Immature natural killer cell (primary cell): ENCODE results near the gene XYLT2. TPM values are rescaled to one million over a fixed set of nuclear protein-coding genes. Genes with fewer than 3 reads are reported as not detected.
"Not testable (repeated sequence)": the region's sequence is repeated elsewhere in the genome, so short reads cannot be mapped to it uniquely, and the experiment has no call there.

ENCODE experiments used
- DNase-seq, 3 donors: peaks; one replicate each; pipeline ENCODE4 v3.0.0; 2022; ENCODE audit warnings: mixed read lengths in 1 of 3
- H3K27ac Mint-ChIP-seq, 6 donors: one replicate each; pipeline ENCODE4 v1.8.0; 2020; ENCODE audit warnings: mixed read lengths in 6 of 6, mild to moderate bottlenecking in 5 of 6, inconsistent platforms in 4 of 6, moderate library complexity in 3 of 6
- H3K27me3 Mint-ChIP-seq, 3 donors: one replicate each; pipeline ENCODE4 v1.8.0; 2020 to 2021; ENCODE audit warnings: low read depth in 3 of 3, mild to moderate bottlenecking in 3 of 3, mixed read lengths in 3 of 3, moderate library complexity in 3 of 3, inconsistent platforms in 1 of 3
- H3K36me3 Mint-ChIP-seq, 3 donors: one replicate each; pipeline ENCODE4 v1.8.0; 2020; ENCODE audit warnings: mixed read lengths in 3 of 3, inconsistent platforms in 2 of 3, mild to moderate bottlenecking in 2 of 3
- H3K4me1 Mint-ChIP-seq, 2 donors: one replicate each; pipeline ENCODE4 v1.8.0; 2020; ENCODE audit warnings: inconsistent platforms in 2 of 2, mild to moderate bottlenecking in 2 of 2, mixed read lengths in 2 of 2, moderate library complexity in 1 of 2
- H3K4me3 Mint-ChIP-seq, 5 donors: one replicate each; pipeline ENCODE4 v1.8.0; 2020; ENCODE audit warnings: mild to moderate bottlenecking in 5 of 5, mixed read lengths in 5 of 5, inconsistent platforms in 3 of 5, moderate library complexity in 3 of 5
- H3K9me3 Mint-ChIP-seq, 6 donors: one replicate each; pipeline ENCODE4 v1.8.0; 2020; ENCODE audit warnings: mild to moderate bottlenecking in 6 of 6, mixed read lengths in 6 of 6, inconsistent platforms in 4 of 6, moderate library complexity in 3 of 6
- polyA plus RNA-seq, 3 donors: library from polyadenylated mRNA; unstranded; fragments of 300-500 nt; fragmentation: Illumina TruSeq; gene quantifications; one replicate each; pipeline ENCODE4 v1.2.3, GENCODE V29; 2021

Gene XYLT2
- polyA plus RNA-seq, 3 donors from 2014 or later: 6.8 to 17.4 (median 7.1) TPM

- Mint-ChIP-seq H3K27me3 (peaks cover 0 to 4% (median 3%) of the 10 kb centered on the region in 3 donors), H3K4me3 (no peak overlapping the region), H3K4me1 (peaks cover 1 to 14% of the 10 kb centered on the region in 2 donors), H3K36me3 (peaks cover 19 to 58% (median 50%) of the 10 kb centered on the region in 3 donors), H3K9me3 (no peaks in the 10 kb centered on the region), H3K27ac (peak overlapping the region in 1 of 6 donors; percentile 30)
- DNase-seq: no peak
Observed at GRCh38 chr17:50386510-50386909, 40.6 kb downstream of the XYLT2 start.

GRCh38 chr17:50388728-50389127, 42.8 kb downstream of the XYLT2 start:
- DNase-seq: no peak
- Mint-ChIP-seq H3K27me3 (peaks cover 0 to 4% (median 3%) of the 10 kb centered on the region in 3 donors), H3K36me3 (peaks cover 22 to 61% (median 60%) of the 10 kb centered on the region in 3 donors), H3K9me3 (no peaks in the 10 kb centered on the region), H3K4me3 (no peak overlapping the region), H3K27ac (no peak overlapping the region), H3K4me1 (peaks cover 1 to 22% of the 10 kb centered on the region in 2 donors)

DNA sequence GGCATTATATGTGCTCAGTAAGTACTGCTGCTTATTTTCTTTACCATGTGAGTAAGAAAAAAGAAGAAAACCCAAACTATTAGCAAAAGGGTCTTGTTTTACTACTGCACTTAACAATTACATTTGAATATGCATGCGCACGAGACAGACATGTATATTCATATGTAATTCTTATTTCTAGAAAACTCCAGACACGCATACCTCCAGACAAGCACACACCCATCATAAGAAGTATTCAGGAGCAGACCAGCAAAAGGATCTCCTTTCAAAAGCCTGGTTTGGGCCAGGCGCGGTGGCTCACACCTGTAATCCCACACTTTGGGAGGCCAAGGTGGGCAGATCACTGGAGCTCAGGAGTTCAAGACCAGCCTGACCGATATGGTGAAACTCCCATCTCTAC, 43.6 kb downstream of the XYLT2 start:
- H3K27me3 Mint-ChIP-seq: peaks cover 0 to 4% (median 0%) of the 10 kb centered on the region in 3 donors
- H3K4me3 Mint-ChIP-seq: no peak overlapping the region
- DNase-seq: no peak
- H3K9me3 Mint-ChIP-seq: no peaks in the 10 kb centered on the region
- H3K36me3 Mint-ChIP-seq: peaks cover 18 to 64% (median 63%) of the 10 kb centered on the region in 3 donors
- peaks cover 6 to 30% of the 10 kb centered on the region in 2 donors for H3K4me1 Mint-ChIP-seq
- H3K27ac Mint-ChIP-seq: no peak overlapping the region

DNA sequence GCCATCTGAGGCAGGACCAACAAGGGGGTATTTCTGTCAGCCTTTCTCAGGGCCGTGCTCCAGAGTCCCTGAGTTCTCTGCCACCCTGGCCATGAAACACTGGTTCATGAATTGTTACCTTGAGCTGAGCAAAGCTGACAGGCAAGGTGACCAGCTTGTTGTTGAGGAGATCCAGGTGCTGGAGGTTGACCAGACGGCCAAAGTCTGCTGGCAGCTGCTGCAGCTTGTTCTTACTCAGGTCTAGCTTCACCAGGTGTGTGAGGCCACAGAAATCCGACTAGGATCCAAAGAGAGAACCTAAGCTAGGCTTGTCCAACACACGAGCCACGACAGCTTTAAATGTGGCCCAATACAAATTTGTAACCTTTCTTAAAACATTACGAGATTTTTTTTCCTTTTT, 46.7 kb downstream of the XYLT2 start:
- no peak overlapping the region for H3K4me3 Mint-ChIP-seq
- H3K27me3 Mint-ChIP-seq: peaks cover 0 to 7% (median 6%) of the 10 kb centered on the region in 3 donors
- H3K4me1 Mint-ChIP-seq: peaks cover 31 to 41% of the 10 kb centered on the region in 2 donors
- no peaks in the 10 kb centered on the region for H3K9me3 Mint-ChIP-seq
- no peak for DNase-seq
- H3K36me3 Mint-ChIP-seq: peaks cover 7 to 44% (median 42%) of the 10 kb centered on the region in 3 donors
- no peak overlapping the region for H3K27ac Mint-ChIP-seq

GRCh38 chr17:50393700-50394099, 47.8 kb downstream of the XYLT2 start:
- H3K9me3 Mint-ChIP-seq: no peaks in the 10 kb centered on the region
- H3K4me1 Mint-ChIP-seq: peaks cover 33 to 45% of the 10 kb centered on the region in 2 donors
- H3K27ac Mint-ChIP-seq: peak overlapping the region in 1 of 6 donors; percentile 58
- no peak for DNase-seq
- H3K27me3 Mint-ChIP-seq: peaks cover 0 to 8% (median 8%) of the 10 kb centered on the region in 3 donors
- peaks cover 7 to 36% (median 36%) of the 10 kb centered on the region in 3 donors for H3K36me3 Mint-ChIP-seq
- H3K4me3 Mint-ChIP-seq: no peak overlapping the region

DNA sequence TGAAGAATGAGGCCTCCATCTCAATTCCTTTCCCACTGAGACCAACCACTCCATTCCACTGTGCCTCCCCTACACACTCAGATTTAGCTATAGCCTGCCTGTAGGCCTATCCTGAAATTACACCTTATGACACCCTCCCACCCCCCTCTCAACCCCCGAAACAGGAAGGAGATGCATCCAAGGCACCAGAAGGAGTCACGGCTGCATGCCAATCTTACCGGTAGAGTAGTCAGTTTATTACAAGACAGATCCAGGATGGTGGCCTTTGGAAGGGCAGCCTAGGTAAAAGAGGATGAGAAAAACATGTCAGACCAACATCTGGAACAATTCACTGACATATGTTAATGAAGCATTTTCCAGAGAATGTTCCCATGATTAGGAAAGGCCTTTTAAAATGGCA, 48.8 kb downstream of the XYLT2 start:
- H3K36me3 Mint-ChIP-seq: peaks cover 7 to 29% (median 29%) of the 10 kb centered on the region in 3 donors
- DNase-seq: no peak
- H3K27ac Mint-ChIP-seq: peak overlapping the region in 2 of 6 donors; percentile 58 to 74
- H3K4me3 Mint-ChIP-seq: peak overlapping the region; percentile 33 to 85 (median 57)
- H3K9me3 Mint-ChIP-seq: peaks cover 0 to 3% (median 0%) of the 10 kb centered on the region in 6 donors
- peaks cover 33 to 45% of the 10 kb centered on the region in 2 donors for H3K4me1 Mint-ChIP-seq
- H3K27me3 Mint-ChIP-seq: peaks cover 0 to 8% (median 8%) of the 10 kb centered on the region in 3 donors

DNA sequence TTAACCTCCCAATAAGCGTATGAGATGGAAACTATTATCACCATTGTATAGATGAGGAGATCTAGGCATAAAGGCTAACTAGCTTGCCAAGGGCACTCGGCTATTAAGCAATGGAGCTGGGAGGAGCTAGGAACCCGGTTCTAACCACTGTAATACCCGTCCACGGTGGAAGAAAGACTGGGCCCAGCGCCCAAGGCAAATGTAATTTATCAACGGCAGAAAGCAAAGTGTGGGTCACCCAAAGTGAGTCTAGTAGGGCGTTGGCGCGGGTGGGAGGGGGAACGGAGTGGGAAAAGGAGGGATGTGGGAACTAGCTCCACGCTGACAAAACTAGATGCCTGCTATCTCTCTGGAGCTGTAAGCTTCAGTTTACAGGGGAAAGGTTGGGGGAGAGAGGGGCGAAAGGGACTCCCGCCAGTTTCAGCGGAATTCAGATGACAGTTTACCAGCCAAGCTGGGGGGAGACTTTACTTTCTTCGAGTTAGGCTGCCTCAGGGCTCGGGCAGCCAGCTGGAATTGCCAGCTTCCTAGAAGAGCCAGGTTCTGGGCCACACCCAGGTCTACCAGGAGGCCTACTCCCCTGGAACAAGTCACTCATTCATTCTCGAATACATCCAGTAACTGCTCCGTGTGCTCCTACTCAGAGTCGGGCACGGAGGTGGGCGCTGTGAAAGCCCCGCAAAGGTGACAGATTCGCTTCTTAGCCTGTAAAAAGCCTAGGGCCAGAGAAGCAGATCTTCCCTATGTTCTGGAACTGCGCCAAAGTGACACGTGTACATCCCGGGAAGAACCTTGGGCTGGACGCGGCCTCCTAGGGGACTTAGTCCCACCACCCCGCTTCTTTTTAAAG, 50.6 kb downstream of the XYLT2 start:
- peaks cover 33 to 45% of the 10 kb centered on the region in 2 donors for H3K4me1 Mint-ChIP-seq
- H3K27me3 Mint-ChIP-seq: peaks cover 0 to 8% (median 8%) of the 10 kb centered on the region in 3 donors
- peaks cover 0 to 3% (median 0%) of the 10 kb centered on the region in 6 donors for H3K9me3 Mint-ChIP-seq
- peak overlapping the region; percentile 82 to 94 (median 84) for H3K27ac Mint-ChIP-seq
- peaks cover 7 to 20% (median 16%) of the 10 kb centered on the region in 3 donors for H3K36me3 Mint-ChIP-seq
- DNase-seq: peak in 2 of 3 donors; percentile 18 to 26
- H3K4me3 Mint-ChIP-seq: peak overlapping the region; percentile 85 to 93 (median 89)

GRCh38 chr17:50397111-50397918, 51.4 kb downstream of the XYLT2 start, which contains the start of gene LRRC59:
Gene LRRC59, minus strand, starts transcription at chr17:50397523. Its CDS starts 206 bp downstream, at chr17:50397317.
- Mint-ChIP-seq H3K4me3 (peak within 1 kb of the TSS; percentile 85 to 93 (median 89)), H3K27me3 (peaks cover 0 to 8% (median 7%) of the 10 kb centered on the region in 3 donors), H3K9me3 (peaks cover 0 to 3% (median 0%) of the 10 kb centered on the region in 6 donors), H3K4me1 (peaks cover 33 to 45% of the 10 kb centered on the region in 2 donors), H3K27ac (peak within 1 kb of the TSS; percentile 84 to 94 (median 90)), H3K36me3 (peaks cover 7 to 15% (median 14%) of the 10 kb centered on the region in 3 donors)
- DNase-seq: peak; percentile 93 to 95 (median 93)

DNA sequence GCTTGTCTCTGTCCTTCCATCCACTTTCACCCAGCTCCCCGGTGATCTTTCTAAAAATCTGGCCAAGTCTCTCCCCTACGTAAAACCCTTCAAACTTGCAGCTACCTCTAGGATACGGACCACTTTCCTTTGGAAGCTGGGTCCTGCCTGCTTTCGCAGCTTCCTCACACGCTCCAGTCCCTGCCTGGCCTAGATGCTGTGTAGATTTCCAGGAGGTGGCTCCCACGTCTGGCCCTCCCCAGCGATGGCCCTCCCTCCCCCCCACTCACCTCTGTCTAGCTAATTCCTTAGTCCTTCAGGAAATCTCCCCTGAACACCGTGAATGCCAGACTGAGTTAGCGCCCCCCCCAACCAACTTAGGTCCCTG, 52.0 kb downstream of the XYLT2 start:
- DNase-seq: no peak
- Mint-ChIP-seq H3K27me3 (peaks cover 0 to 8% (median 7%) of the 10 kb centered on the region in 3 donors), H3K4me1 (peaks cover 33 to 45% of the 10 kb centered on the region in 2 donors)

GRCh38 chr17:50398672-50399071, 52.7 kb downstream of the XYLT2 start:
- DNase-seq, H3K27me3 Mint-ChIP-seq, H3K9me3 Mint-ChIP-seq, H3K27ac Mint-ChIP-seq, H3K36me3 Mint-ChIP-seq: not testable (repeated sequence)
- Mint-ChIP-seq H3K4me3 (peak overlapping the region in 2 of 5 donors; percentile 12 to 43), H3K4me1 (peaks cover 33 to 38% of the 10 kb centered on the region in 2 donors)

More for the DNA sequence above, 52.0 kb downstream of the XYLT2 start:
- Mint-ChIP-seq H3K27ac (peak overlapping the region; percentile 43 to 94 (median 90)), H3K4me3 (peak overlapping the region; percentile 76 to 93 (median 85)), H3K36me3 (peaks cover 6 to 13% (median 13%) of the 10 kb centered on the region in 3 donors), H3K9me3 (peaks cover 0 to 3% (median 0%) of the 10 kb centered on the region in 6 donors)

GRCh38 chr17:50399591-50399990, 53.7 kb downstream of the XYLT2 start:
- peaks cover 28% of the 10 kb centered on the region in 2 donors for H3K4me1 Mint-ChIP-seq
- H3K27ac Mint-ChIP-seq: not testable (repeated sequence)

GRCh38 chr17:50405351-50405750, 59.4 kb downstream of the XYLT2 start:
- not testable (repeated sequence) for H3K36me3 Mint-ChIP-seq, H3K4me1 Mint-ChIP-seq, H3K27me3 Mint-ChIP-seq, DNase-seq, H3K9me3 Mint-ChIP-seq, H3K27ac Mint-ChIP-seq, H3K4me3 Mint-ChIP-seq

More at GRCh38 chr17:50399591-50399990, 53.7 kb downstream of the XYLT2 start:
- H3K9me3 Mint-ChIP-seq, H3K4me3 Mint-ChIP-seq, DNase-seq, H3K36me3 Mint-ChIP-seq: not testable (repeated sequence)
- peaks cover 0 to 12% (median 8%) of the 10 kb centered on the region in 3 donors for H3K27me3 Mint-ChIP-seq

- H3K9me3 Mint-ChIP-seq: no peaks in the 10 kb centered on the region
- H3K27ac Mint-ChIP-seq: no peak overlapping the region
- no peak for DNase-seq
- H3K4me1 Mint-ChIP-seq: no peaks in the 10 kb centered on the region
- no peak overlapping the region for H3K4me3 Mint-ChIP-seq
- H3K27me3 Mint-ChIP-seq: peaks cover 0 to 7% (median 6%) of the 10 kb centered on the region in 3 donors
- H3K36me3 Mint-ChIP-seq: no peaks in the 10 kb centered on the region
Observed at GRCh38 chr17:50406578-50406977, 60.7 kb downstream of the XYLT2 start.
